Esophagus muscularis mucosa (tissue), 3 donors: ENCODE measurements around the gene GTF2I.

Source experiments
- POLR2A ChIP-seq: fragments of 450-650 bp; IDR thresholded peaks from one replicate; pipeline ENCODE4 v1.6.1; 2017; ENCODE audit warnings: antibody characterized with exemption, moderate library complexity, mild to moderate bottlenecking, low read depth
- TF ChIP-seq, protein P1 (sequence below), 3 experiments: fragments of 200-600 bp in 2 of 3; fragments of 450-650 bp in 1 of 3; sonication (generic) in 2 of 3; IDR thresholded peaks; one replicate each; pipeline ENCODE4 v1.5.1; 2017 to 2019; ENCODE audit warnings: antibody characterized with exemption in 3 of 3, mild to moderate bottlenecking in 2 of 3, moderate library complexity in 1 of 3

DNA sequence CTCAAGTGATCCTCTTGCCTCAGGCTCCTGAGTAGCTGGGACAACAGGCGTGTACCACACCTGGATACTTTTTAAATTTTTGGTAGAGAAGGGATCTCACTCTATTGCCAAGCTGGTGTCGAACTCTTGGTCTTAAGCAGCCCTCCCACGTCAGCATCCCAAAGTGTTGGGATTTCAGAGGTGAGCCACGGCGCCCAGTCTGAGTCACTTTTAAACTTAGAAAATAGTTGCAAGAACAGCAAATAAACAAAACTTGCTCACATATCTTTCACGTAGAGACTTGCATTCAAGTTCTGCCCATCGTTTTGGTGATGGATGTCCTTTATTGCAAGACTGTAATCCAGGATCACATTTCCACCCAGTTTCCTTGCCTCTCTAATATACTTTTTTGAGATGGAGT, 16.6 kb downstream of the GTF2I start:
- TF ChIP-seq POLR2A, result no peak
- TF ChIP-seq, protein P1, sequence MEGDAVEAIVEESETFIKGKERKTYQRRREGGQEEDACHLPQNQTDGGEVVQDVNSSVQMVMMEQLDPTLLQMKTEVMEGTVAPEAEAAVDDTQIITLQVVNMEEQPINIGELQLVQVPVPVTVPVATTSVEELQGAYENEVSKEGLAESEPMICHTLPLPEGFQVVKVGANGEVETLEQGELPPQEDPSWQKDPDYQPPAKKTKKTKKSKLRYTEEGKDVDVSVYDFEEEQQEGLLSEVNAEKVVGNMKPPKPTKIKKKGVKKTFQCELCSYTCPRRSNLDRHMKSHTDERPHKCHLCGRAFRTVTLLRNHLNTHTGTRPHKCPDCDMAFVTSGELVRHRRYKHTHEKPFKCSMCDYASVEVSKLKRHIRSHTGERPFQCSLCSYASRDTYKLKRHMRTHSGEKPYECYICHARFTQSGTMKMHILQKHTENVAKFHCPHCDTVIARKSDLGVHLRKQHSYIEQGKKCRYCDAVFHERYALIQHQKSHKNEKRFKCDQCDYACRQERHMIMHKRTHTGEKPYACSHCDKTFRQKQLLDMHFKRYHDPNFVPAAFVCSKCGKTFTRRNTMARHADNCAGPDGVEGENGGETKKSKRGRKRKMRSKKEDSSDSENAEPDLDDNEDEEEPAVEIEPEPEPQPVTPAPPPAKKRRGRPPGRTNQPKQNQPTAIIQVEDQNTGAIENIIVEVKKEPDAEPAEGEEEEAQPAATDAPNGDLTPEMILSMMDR (IDR thresholded peaks at IDR 0.05), result no peak
